Gastroesophageal sphincter (tissue), 4 donors: ENCODE results near the gene CD74. TPM values are rescaled to one million over a fixed set of nuclear protein-coding genes. Genes with fewer than 3 reads are reported as not detected.

Experiments used
- ATAC-seq: fragments of 150-250 bp; one replicate; pipeline ENCODE4 v1.9.1; 2016; ENCODE audit warnings: mild to moderate bottlenecking, moderate library complexity
- H3K27ac ChIP-seq, 4 donors: fragments of 200-600 bp; sonication (generic) in 3 of 4; 1 replicate in 3 of 4; 2 replicates in 1 of 4; pipeline ENCODE4 v1.5.1; 2016 to 2019
- H3K27me3 ChIP-seq: fragments of 200-600 bp; sonication (generic); one replicate; pipeline ENCODE4 v1.5.1; 2019
- H3K36me3 ChIP-seq, 2 donors: fragments of 200-600 bp; sonication (generic); one replicate each; pipeline ENCODE4 v1.5.1; 2019; ENCODE audit warnings: control low read depth in 1 of 2
- H3K4me1 ChIP-seq, 3 donors: fragments of 200-600 bp; sonication (generic); 1 replicate in 2 of 3; 2 replicates in 1 of 3; pipeline ENCODE4 v1.5.1; 2016 to 2019; ENCODE audit warnings: control low read depth in 2 of 3
- H3K4me3 ChIP-seq, 2 donors: fragments of 200-600 bp; sonication (generic); one replicate each; pipeline ENCODE4 v1.5.1; 2019; ENCODE audit warnings: mild to moderate bottlenecking in 1 of 2, moderate library complexity in 1 of 2
- H3K9me3 ChIP-seq, 3 donors: fragments of 200-600 bp; sonication (generic); one replicate each; pipeline ENCODE4 v1.5.1; 2017 to 2019; ENCODE audit warnings: control low read depth in 2 of 3
- EP300 ChIP-seq: sonication (generic); formaldehyde crosslinking; IDR thresholded peaks from one replicate; pipeline ENCODE4 v1.6.1; 2017; ENCODE audit warnings: antibody characterized with exemption, mild to moderate bottlenecking
- POLR2A ChIP-seq, 2 donors: fragments of 450-650 bp; IDR thresholded peaks; one replicate each; pipeline ENCODE4 v1.6.1; 2017; ENCODE audit warnings: antibody characterized with exemption in 2 of 2, mild to moderate bottlenecking in 2 of 2, moderate library complexity in 1 of 2
- POLR2AphosphoS5 ChIP-seq: sonication (generic); formaldehyde crosslinking; IDR thresholded peaks from one replicate; pipeline ENCODE4 v1.6.1; 2017; ENCODE audit warnings: antibody characterized with exemption
- WGBS, 2 donors: methylation state at CpG; one replicate each; pipeline ENCODE4 v1.1.5; 2018; ENCODE audit warnings: low coverage in 1 of 2; 5-methylcytosine and 5-hydroxymethylcytosine counted together
- total RNA-seq, 4 donors: library from RNA; depleted of rRNA; stranded (reverse); fragments of >200 nt; gene quantifications; one replicate each; pipeline ENCODE4 v1.1.0, GENCODE V29; 2016
- TF ChIP-seq, protein P1 (sequence below), 4 experiments: fragments of 200-600 bp in 2 of 4; fragments of 450-650 bp in 2 of 4; sonication (generic) in 1 of 4; IDR thresholded peaks; one replicate each; pipeline ENCODE4 v1.5.1; 2017 to 2019; ENCODE audit warnings: antibody characterized with exemption in 4 of 4, mild to moderate bottlenecking in 2 of 4, moderate library complexity in 2 of 4

CD74 gene
- total RNA-seq, 4 donors from 2014 or later = 142 to 720 (median 338) TPM

- peak; percentile 98 for ATAC-seq
- H3K36me3 ChIP-seq = peaks cover 15 to 32% of the 10 kb centered on the region in 2 donors
- no peak for TF ChIP-seq EP300
- TF ChIP-seq, protein P1, sequence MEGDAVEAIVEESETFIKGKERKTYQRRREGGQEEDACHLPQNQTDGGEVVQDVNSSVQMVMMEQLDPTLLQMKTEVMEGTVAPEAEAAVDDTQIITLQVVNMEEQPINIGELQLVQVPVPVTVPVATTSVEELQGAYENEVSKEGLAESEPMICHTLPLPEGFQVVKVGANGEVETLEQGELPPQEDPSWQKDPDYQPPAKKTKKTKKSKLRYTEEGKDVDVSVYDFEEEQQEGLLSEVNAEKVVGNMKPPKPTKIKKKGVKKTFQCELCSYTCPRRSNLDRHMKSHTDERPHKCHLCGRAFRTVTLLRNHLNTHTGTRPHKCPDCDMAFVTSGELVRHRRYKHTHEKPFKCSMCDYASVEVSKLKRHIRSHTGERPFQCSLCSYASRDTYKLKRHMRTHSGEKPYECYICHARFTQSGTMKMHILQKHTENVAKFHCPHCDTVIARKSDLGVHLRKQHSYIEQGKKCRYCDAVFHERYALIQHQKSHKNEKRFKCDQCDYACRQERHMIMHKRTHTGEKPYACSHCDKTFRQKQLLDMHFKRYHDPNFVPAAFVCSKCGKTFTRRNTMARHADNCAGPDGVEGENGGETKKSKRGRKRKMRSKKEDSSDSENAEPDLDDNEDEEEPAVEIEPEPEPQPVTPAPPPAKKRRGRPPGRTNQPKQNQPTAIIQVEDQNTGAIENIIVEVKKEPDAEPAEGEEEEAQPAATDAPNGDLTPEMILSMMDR (IDR thresholded peaks at IDR 0.05) = peak; percentile 92 to 96 (median 94)
- TF ChIP-seq POLR2A (IDR thresholded peaks at IDR 0.05) = peak; percentile 67 to 74
- TF ChIP-seq POLR2AphosphoS5 = peak; percentile 93
- H3K4me1 ChIP-seq = peaks cover 4 to 37% (median 11%) of the 10 kb centered on the region in 3 donors
- H3K27me3 ChIP-seq = no peaks in the 10 kb centered on the region
- H3K27ac ChIP-seq = peak within 1 kb of the TSS; percentile 90 to 98 (median 95)
- H3K9me3 ChIP-seq = no peaks in the 10 kb centered on the region
- H3K4me3 ChIP-seq = peak within 1 kb of the TSS; percentile 73 to 91
- WGBS, 2 donors = 9 to 18% methylated on average over 8 to 23 of the region's 58 CpGs
Observed at GRCh38 chr5:150449517-150450339, 37.0 kb upstream of the CD74 start, which contains the start of gene RPS14. Gene RPS14 (minus strand): TSS chr5:150449739. CDS start chr5:150447733, 2,006 bp downstream.

DNA sequence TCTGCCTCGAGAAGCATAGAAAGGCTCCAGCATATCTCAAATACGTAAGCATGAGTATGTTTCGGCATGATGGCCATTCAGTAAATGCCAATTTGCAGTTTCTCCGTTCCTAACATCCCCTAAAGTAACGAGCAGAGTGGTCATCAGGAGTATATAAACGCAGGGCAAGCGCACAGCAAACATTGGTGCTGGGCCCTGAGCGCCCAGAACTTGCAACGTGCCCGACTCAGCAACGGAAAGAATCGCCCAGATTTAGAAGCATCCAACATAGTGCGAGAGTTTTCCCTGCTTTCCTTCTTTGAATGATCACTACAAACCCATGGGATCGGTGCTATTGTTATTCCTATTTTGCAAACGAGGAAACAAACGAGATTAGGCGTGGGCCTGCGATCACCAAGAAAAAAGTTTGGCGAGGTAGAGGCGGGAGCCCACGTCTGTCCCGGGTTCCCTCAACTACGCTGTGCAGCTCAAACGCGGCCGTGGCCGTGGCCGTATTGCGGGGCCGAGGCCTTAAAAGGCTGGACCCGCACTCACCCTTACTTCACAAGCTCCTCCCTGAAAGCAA lies 36.3 kb upstream of the CD74 start:
- peak overlapping the region; percentile 73 to 91 for H3K4me3 ChIP-seq
- no peak for TF ChIP-seq POLR2AphosphoS5
- TF ChIP-seq, protein P1 (IDR thresholded peaks at IDR 0.05) = no peak
- TF ChIP-seq EP300 = no peak
- no peak for TF ChIP-seq POLR2A (IDR thresholded peaks at IDR 0.05)
- ATAC-seq = peak; percentile 64
- H3K4me1 ChIP-seq = peaks cover 4 to 43% (median 11%) of the 10 kb centered on the region in 3 donors
- H3K27ac ChIP-seq = peak overlapping the region; percentile 90 to 98 (median 95)
- H3K27me3 ChIP-seq = no peaks in the 10 kb centered on the region
- H3K9me3 ChIP-seq = no peaks in the 10 kb centered on the region
- peaks cover 15 to 39% of the 10 kb centered on the region in 2 donors for H3K36me3 ChIP-seq
- 0% methylated on average over 6 of the region's 31 CpGs for WGBS, 2 donors

DNA sequence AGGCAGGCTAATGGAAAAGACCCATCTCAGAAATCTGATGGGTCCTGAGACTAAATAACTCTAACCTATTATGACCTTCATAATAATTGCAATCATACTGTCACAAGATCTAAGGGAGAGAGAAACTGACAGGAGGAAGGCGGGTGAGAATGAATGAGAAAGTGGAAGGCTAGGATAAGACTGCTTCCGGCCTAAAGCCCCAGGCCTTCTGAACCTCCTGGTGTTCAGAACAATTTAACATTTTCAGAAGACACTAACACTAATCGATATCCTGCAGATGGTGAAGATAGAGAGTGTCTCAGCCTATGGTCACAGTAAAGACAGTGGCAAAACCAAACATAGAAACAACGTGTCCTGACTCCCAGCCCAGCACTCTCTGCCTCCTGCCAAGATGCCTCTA lies 35.6 kb upstream of the CD74 start:
- ATAC-seq = no peak
- H3K27ac ChIP-seq = peak overlapping the region in 3 of 4 donors; percentile 95 to 98 (median 95)
- 13 to 22% methylated on average over 3 to 4 of the region's 4 CpGs for WGBS, 2 donors
- no peak for TF ChIP-seq POLR2A (IDR thresholded peaks at IDR 0.05)
- TF ChIP-seq, protein P1 (IDR thresholded peaks at IDR 0.05) = no peak
- TF ChIP-seq EP300 = no peak
- no peak for TF ChIP-seq POLR2AphosphoS5
- H3K36me3 ChIP-seq = peaks cover 17 to 46% of the 10 kb centered on the region in 2 donors
- H3K4me3 ChIP-seq = peak overlapping the region; percentile 73 to 91
- H3K9me3 ChIP-seq = no peaks in the 10 kb centered on the region
- peaks cover 4 to 50% (median 11%) of the 10 kb centered on the region in 3 donors for H3K4me1 ChIP-seq
- H3K27me3 ChIP-seq = no peaks in the 10 kb centered on the region

DNA sequence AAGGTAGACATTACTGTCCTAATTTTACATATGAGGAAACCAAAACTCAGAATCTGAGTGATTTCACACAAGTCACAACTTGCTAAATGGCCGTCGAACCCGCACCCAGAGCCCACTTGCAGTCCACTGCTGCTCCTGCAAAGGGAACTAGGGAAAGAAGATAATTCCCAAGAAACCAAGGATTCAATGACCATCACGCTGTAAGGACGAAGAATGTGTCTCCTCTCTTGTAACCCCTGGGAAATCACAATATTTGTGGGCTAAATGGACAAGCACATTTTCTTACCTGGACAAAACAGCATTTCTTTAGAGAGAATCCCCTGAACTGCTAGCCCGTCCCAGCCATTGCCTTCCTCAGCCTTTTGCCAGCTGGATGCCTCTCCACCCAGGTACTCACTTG lies 34.5 kb upstream of the CD74 start:
- no peaks in the 10 kb centered on the region for H3K9me3 ChIP-seq
- TF ChIP-seq EP300 (no peak), POLR2AphosphoS5 (no peak), POLR2A (IDR thresholded peaks at IDR 0.05) (no peak)
- TF ChIP-seq, protein P1 (IDR thresholded peaks at IDR 0.05) = no peak
- WGBS, 2 donors = 80 to 86% methylated on average over 5 to 6 of the region's 6 CpGs
- H3K36me3 ChIP-seq = peaks cover 17 to 58% of the 10 kb centered on the region in 2 donors
- peaks cover 4 to 58% (median 11%) of the 10 kb centered on the region in 3 donors for H3K4me1 ChIP-seq
- no peaks in the 10 kb centered on the region for H3K27me3 ChIP-seq
- H3K27ac ChIP-seq = no peak overlapping the region
- no peak overlapping the region for H3K4me3 ChIP-seq
- ATAC-seq = no peak
